Measurements from ENCODE around the gene CIDEA.
"Not testable (repeated sequence)": the region's sequence is repeated elsewhere in the genome, so short reads cannot be mapped to it uniquely, and the experiment has no call there.

GRCh38 chr18:12230561-12230960 lies 23.6 kb upstream of the CIDEA start:
- TF ChIP-seq OSR1 (CRISPR knock-in tag; IDR thresholded peaks at IDR 0.05); ZNF8 (CRISPR knock-in tag; IDR thresholded peaks at IDR 0.05); BACH2 (CRISPR knock-in tag; IDR thresholded peaks at IDR 0.05; ENCODE audit: borderline replicate concordance); GLIS3 (CRISPR knock-in tag; IDR thresholded peaks at IDR 0.05); ISL1 (CRISPR knock-in tag; IDR thresholded peaks at IDR 0.05); CSRNP3 (CRISPR knock-in tag; IDR thresholded peaks at IDR 0.05); RARB (CRISPR knock-in tag; IDR thresholded peaks at IDR 0.05); PATZ1 (CRISPR knock-in tag; IDR thresholded peaks at IDR 0.05; ENCODE audit: borderline replicate concordance); ZC3H10 (CRISPR knock-in tag; IDR thresholded peaks at IDR 0.05); PPARA (CRISPR knock-in tag; IDR thresholded peaks at IDR 0.05; ENCODE audit: borderline replicate concordance): not testable (repeated sequence)
- TF ChIP-seq, protein P1, sequence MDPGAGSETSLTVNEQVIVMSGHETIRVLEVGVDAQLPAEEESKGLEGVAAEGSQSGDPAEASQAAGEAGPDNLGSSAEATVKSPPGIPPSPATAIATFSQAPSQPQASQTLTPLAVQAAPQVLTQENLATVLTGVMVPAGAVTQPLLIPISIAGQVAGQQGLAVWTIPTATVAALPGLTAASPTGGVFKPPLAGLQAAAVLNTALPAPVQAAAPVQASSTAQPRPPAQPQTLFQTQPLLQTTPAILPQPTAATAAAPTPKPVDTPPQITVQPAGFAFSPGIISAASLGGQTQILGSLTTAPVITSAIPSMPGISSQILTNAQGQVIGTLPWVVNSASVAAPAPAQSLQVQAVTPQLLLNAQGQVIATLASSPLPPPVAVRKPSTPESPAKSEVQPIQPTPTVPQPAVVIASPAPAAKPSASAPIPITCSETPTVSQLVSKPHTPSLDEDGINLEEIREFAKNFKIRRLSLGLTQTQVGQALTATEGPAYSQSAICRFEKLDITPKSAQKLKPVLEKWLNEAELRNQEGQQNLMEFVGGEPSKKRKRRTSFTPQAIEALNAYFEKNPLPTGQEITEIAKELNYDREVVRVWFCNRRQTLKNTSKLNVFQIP (CRISPR knock-in tag; IDR thresholded peaks at IDR 0.05; ENCODE audit: borderline replicate concordance, low read depth): not testable (repeated sequence)
